ENCODE results near the gene GABRG3.

DNA sequence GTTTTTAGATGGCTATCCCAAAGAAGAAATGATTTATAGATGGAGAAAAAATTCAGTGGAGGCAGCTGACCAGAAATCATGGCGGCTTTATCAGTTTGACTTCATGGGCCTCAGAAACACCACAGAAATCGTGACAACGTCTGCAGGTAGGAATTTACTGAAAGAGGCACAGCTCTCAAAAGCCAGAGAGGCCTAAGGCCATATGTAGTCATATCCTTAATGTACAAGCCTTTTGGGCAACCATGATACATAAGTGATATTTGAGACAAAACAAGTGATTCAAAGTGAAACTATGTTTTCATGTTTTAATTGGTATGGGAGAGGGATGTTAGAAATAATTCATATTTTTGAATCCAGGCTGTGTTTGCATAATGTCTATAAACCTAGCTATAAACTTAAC lies 509.7 kb downstream of the GABRG3 start:
- no peak for TF ChIP-seq CTCF (IDR thresholded peaks at IDR 0.05)
- no peak for TF ChIP-seq POLR2A (IDR thresholded peaks at IDR 0.05)

All from adrenal gland (tissue), 5 donors.